ELR (cell line): Measurements from ENCODE around the gene PIP4K2A.
"Not testable (repeated sequence)": the region's sequence is repeated elsewhere in the genome, so short reads cannot be mapped to it uniquely, and the experiment has no call there.

ENCODE experiments used
- DNase-seq: peaks from one replicate; pipeline ENCODE4 v3.0.0-alpha.2; 2015; ENCODE audit warnings: low read depth

Gene PIP4K2A

GRCh38 chr10:22514414-22514758, 200.0 kb downstream of the PIP4K2A start:
- DNase-seq: not testable (repeated sequence)

GRCh38 chr10:22513483-22514413, 200.6 kb downstream of the PIP4K2A start:
- DNase-seq: not testable (repeated sequence)

- DNase-seq: not testable (repeated sequence)
Measured at GRCh38 chr10:22512015-22512414, 202.4 kb downstream of the PIP4K2A start.

DNA sequence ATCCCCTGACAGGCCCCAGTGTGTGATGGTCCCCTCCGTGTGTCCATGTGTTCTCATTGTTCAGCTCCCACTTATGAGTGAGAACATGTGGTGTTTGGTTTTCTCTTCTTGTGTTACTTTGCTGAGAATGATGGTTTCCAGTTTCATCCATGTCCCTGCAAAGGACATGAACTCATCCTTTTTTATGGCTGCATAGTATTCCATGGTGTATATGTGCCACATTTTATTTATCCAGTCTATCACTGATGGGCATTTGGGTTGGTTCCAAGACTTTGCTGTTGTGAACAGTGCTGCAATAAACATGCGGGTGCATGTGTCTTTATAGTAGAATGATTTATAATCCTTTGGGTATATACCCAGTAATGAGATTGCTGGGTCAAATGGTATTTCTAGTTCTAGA, 206.2 kb downstream of the PIP4K2A start:
- DNase-seq: not testable (repeated sequence)

- no peak for DNase-seq
Measured at GRCh38 chr10:22505911-22506685, 208.3 kb downstream of the PIP4K2A start.

DNA sequence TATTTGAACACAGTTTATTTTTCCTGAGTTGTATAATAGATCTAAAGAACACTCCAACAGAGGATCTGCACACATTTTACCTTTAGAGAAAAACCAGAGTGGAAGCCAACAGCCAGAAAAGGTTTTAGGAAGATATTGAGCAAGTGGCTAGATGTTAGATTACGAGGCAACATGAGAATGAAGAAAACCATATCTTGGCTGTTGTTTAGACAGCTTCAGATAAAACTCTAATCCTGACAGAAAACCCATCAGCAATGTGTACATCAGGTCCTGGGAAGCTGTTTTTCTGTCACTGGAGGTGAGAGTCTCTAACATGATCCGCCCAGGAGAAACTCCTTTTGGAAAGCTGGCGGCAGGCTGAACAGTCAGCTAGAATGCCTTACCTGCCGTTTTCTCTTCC, 209.6 kb downstream of the PIP4K2A start:
- DNase-seq: no peak

GRCh38 chr10:22503315-22504088, 210.9 kb downstream of the PIP4K2A start:
- peak; percentile 31 for DNase-seq

DNA sequence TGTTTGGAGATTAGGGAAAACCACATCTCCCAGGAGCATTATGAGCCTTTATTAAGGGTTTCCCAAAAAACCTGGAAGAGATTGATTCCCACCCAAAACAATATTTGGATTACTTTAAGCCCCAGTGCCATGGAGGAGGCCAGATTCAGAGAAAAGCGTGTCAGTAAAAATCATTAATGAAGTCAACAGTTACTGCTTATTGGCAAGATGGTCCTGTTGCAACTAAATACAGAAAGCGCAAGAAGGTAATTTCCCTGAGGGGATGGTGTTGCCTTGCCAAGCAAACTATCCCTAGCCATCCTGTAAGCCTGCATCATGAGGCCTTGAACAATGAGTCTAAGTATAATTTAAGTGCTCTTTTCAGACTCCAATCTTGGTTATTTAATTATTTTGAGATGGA, 212.5 kb downstream of the PIP4K2A start:
- DNase-seq: no peak

- DNase-seq: no peak
Measured at GRCh38 chr10:22501413-22501812, 213.0 kb downstream of the PIP4K2A start.

DNA sequence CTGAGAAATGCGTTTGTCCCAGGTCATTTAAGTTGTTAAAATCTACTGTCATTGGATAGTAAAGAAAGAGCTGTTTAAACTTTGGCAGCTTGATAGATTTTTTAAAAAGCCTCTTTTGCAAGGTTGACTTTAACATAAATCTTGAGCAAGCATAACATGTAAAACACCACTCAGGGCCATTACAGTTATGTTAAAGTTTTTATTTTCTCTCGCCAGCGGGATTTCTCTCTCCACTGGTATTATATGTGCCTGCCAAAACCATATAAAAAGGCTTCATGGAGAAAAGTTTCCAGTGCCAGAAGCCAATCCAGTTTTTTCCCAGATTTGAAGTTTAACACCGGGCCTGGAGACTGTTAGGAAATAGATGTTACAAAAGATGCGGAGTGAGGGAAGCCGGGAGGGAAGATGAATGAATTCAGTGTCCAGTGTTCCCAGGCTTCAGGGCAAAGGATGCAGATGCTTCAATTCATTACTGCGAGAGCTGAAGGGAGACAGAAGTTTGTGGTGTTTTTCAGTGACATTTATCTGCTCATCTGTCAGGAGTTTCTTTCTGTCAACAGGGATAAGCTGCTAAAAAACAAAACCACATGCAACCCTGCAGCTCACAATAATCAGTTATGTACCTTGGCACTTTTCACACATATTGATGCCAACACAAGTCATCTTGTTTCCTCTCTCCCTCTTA, 213.6 kb downstream of the PIP4K2A start:
- DNase-seq: no peak

GRCh38 chr10:22499973-22500372, 214.4 kb downstream of the PIP4K2A start:
- not testable (repeated sequence) for DNase-seq

- no peak for DNase-seq
Measured at GRCh38 chr10:22495396-22495795, 219.0 kb downstream of the PIP4K2A start.

DNA sequence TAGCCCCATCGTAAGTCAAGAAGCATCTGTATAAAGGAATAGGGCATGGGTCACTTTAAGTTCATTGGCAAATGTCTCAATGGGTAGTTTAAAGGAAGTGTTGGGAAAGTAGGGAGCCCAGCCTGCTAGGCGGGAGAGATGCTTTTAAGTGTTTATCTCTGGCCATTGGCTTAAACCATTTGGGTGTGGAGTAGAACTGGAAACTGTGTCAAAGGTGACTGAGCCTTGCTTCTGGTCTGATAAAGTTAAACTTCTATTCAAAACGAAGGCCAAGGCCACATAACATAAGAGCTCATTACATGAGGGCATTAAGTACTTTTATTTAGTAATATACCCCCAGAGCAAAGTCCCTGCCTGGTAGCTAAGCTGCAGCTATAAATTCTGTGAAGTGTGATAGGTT, 220.4 kb downstream of the PIP4K2A start:
- DNase-seq: no peak

DNA sequence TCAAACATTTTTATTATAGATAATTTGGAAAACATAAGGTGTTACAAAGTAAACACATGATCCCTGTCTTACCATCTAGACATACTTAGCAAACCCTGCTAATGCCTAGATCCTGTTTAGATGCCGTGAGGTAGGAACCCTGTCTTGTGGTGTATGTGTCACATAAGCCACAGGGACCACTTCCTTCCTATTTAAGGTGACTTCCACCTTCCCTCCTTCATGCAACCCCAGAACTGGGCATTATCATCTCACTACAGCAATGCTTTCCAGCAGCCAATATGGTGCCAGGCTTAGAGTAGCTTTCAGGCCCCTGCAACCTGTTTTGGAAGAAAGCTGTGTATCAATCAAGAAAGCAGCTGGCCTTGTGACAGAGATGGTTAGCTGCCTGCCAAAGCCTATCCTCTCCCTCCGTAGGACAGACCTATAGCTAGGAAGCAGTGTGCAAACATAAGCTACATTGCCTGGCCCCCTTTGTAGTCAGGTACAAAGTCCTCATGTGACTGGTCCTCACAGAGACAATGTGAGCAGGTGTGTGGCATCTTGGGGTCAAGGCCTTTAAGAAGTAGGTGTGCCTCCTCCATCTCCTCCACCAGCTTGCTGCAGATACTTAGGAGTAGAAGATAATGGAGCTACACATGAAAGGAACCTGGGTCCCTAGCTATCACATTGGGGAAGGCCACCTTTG, 222.3 kb downstream of the PIP4K2A start:
- no peak for DNase-seq

DNA sequence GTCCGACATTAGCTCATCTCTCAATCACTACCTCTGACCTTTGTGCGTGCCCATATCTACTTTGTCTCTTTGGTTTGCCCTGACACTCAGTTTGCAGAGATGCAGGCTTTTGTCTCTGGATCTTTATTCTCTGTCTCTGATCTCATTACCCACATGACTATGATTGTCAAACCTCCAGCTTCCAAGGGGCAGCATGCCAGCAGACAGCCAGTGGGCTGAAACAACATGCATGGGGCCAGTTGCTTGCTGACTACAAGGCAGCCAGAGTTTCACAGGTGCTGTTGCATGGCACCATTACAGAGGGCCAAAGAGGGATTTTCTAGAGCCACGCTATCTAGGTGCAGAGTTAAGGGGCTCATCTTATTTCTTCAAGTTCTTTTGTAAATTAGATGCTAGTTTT, 222.9 kb downstream of the PIP4K2A start:
- no peak for DNase-seq

GRCh38 chr10:22489975-22490374, 224.4 kb downstream of the PIP4K2A start:
- DNase-seq: no peak

DNA sequence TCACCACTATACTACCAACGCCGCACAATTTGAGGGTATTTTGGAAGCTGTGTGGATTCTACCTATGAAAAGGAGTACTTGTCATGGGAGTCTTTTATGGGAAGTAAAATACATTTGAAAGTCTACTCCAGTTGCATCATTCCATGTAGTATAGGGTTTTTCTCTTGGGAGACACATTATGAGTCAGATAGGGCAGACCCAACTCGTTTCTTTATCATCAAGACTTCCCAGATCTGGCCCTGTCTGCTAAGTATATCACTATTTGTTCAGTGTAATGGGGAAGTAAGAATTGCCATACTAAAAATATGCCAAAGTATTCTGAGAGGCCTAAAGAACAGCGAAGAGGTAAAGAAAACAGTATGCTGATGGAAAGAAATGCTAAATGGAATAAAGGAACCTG, 224.9 kb downstream of the PIP4K2A start:
- no peak for DNase-seq

DNA sequence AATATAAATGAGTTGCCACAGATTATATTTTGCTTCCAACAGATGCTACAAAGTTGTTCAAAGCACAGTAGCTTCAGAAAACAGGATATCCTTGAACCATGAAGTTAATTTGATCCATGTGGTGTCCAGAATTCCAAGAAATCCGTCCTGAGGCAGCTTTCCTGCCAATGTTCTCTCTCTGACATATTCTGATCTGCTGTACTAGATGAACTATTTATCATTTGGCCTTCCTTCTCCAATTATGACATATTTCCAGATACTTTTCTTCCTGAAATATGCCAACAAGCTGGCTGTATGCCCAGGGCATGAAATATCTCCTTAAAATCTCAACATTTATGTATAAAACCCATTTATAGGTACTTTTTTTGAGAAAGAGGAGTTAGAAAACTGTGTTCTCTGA, 227.9 kb downstream of the PIP4K2A start:
- no peak for DNase-seq
